Progenitor cell of endocrine pancreas (in vitro differentiated cells): Measurements from ENCODE around the gene MSANTD1. TPM values are rescaled to one million over a fixed set of nuclear protein-coding genes. Genes with fewer than 3 reads are reported as not detected.

ENCODE experiments used
- DNase-seq: peaks from one replicate; pipeline ENCODE4 v3.0.0; 2021; ENCODE audit warnings: low spot score; ENCODE audit not compliant: unreplicated experiment
- H3K27ac Mint-ChIP-seq: 2 replicates; pipeline ENCODE4 v1.8.0; 2021; ENCODE audit warnings: mild to moderate bottlenecking, moderate library complexity, mixed read lengths
- H3K27me3 Mint-ChIP-seq: 2 replicates; pipeline ENCODE4 v1.8.0; 2021; ENCODE audit warnings: mixed read lengths
- H3K36me3 Mint-ChIP-seq: 2 replicates; pipeline ENCODE4 v1.8.0; 2022; ENCODE audit warnings: mixed read lengths; ENCODE audit not compliant: insufficient read depth
- H3K4me1 Mint-ChIP-seq: 2 replicates; pipeline ENCODE4 v1.8.0; 2021; ENCODE audit warnings: low read depth, mixed read lengths
- H3K4me3 Mint-ChIP-seq: 2 replicates; pipeline ENCODE4 v1.8.0; 2021; ENCODE audit warnings: low read depth, mild to moderate bottlenecking, moderate library complexity, mixed read lengths
- H3K9me3 Mint-ChIP-seq: 2 replicates; pipeline ENCODE4 v1.8.0; 2021; ENCODE audit warnings: low read depth, mixed read lengths
- CTCF ChIP-seq: fragments of 200-600 bp; sonication (generic); IDR thresholded peaks from one replicate; pipeline ENCODE4 v1.5.0; 2021; ENCODE audit warnings: antibody characterized with exemption, mild to moderate bottlenecking; ENCODE audit not compliant: unreplicated experiment
- total RNA-seq: library from RNA; stranded (reverse); gene quantifications from 2 replicates; pipeline ENCODE4 v1.2.1, GENCODE V29; 2021

MSANTD1 gene
- total RNA-seq, 1 donor from 2014 or later = 2.1 TPM

GRCh38 chr4:3291411-3291968 is 42.5 kb downstream of the MSANTD1 start:
- Mint-ChIP-seq H3K4me3 (peak overlapping the region; percentile 82), H3K9me3 (no peaks in the 10 kb centered on the region), H3K4me1 (peaks cover 21% of the 10 kb centered on the region), H3K27ac (peak overlapping the region; percentile 79), H3K27me3 (peaks cover 4% of the 10 kb centered on the region), H3K36me3 (no peaks in the 10 kb centered on the region)
- no peak for DNase-seq
- no peak for TF ChIP-seq CTCF

DNA sequence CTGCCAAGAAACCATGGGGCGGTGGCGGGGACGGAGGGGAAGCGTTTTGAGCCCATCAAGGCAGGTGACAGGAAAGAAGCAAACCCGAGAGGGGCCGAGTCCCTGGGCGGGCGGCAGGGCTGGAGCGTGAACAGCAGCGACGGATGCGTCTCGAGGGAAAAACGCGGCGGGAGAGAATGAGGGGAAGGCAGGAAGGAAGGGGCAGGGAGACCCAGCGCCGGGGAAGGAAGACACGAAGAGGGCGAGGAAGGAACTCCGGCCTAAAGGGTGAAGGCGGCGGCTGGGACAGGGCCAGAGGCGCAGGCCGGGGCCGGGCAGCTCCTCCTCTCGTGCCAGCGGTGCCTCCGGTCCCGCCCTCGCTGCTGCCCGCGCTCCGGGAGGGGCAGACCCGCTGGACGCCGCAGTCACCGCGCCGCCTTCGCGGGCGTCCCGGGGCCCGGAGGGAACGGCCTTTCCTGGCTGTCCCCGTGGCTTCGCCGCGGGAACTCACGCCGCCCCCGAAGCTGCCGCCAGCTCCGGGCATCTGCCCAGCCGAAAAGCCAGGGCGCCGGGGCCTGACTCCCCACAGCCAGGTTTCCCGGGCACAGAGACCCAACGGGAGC is 43.1 kb downstream of the MSANTD1 start:
- DNase-seq = peak; percentile 39
- H3K4me3 Mint-ChIP-seq = peak overlapping the region; percentile 82
- H3K27me3 Mint-ChIP-seq = peaks cover under 1% of the 10 kb centered on the region
- no peaks in the 10 kb centered on the region for H3K36me3 Mint-ChIP-seq
- no peak for TF ChIP-seq CTCF
- peaks cover 22% of the 10 kb centered on the region for H3K4me1 Mint-ChIP-seq
- H3K27ac Mint-ChIP-seq = peak overlapping the region; percentile 79
- no peaks in the 10 kb centered on the region for H3K9me3 Mint-ChIP-seq

- Mint-ChIP-seq H3K9me3 (peaks cover 3% of the 10 kb centered on the region), H3K27me3 (no peaks in the 10 kb centered on the region), H3K4me1 (peaks cover 25% of the 10 kb centered on the region), H3K4me3 (peak within 1 kb of the TSS; percentile 91), H3K36me3 (peaks cover 5% of the 10 kb centered on the region), H3K27ac (peak within 1 kb of the TSS; percentile 94)
- TF ChIP-seq CTCF = no peak
- DNase-seq = peak; percentile 93
These were observed 43.8 kb downstream of the MSANTD1 start, which contains the start of gene RGS12 for GRCh38 chr4:3292571-3293400. Gene RGS12 (plus strand): TSS chr4:3293021. CDS start chr4:3316171, 23,150 bp downstream.

GRCh38 chr4:3293401-3294391 is 44.7 kb downstream of the MSANTD1 start:
- DNase-seq = no peak
- no peaks in the 10 kb centered on the region for H3K27me3 Mint-ChIP-seq
- peaks cover 7% of the 10 kb centered on the region for H3K36me3 Mint-ChIP-seq
- TF ChIP-seq CTCF = no peak
- H3K9me3 Mint-ChIP-seq = peaks cover 4% of the 10 kb centered on the region
- peak overlapping the region; percentile 94 for H3K27ac Mint-ChIP-seq
- peak overlapping the region; percentile 91 for H3K4me3 Mint-ChIP-seq
- peaks cover 25% of the 10 kb centered on the region for H3K4me1 Mint-ChIP-seq
